ENCODE measurements around the gene ESAM.

The ESAM gene

GRCh38 chr11:124727474-124727873 lies 34.6 kb downstream of the ESAM start:
- no peak for DNase-seq

GRCh38 chr11:124725719-124726105 lies 36.4 kb downstream of the ESAM start:
- DNase-seq, result no peak

GRCh38 chr11:124724979-124725718 lies 36.9 kb downstream of the ESAM start:
- no peak for DNase-seq

GRCh38 chr11:124722176-124722575 lies 39.9 kb downstream of the ESAM start:
- DNase-seq, result no peak

- no peak for DNase-seq
These were observed 42.6 kb downstream of the ESAM start for GRCh38 chr11:124719534-124719933.

GRCh38 chr11:124718801-124719200 lies 43.3 kb downstream of the ESAM start:
- no peak for DNase-seq

- DNase-seq, result no peak
These were observed 44.1 kb downstream of the ESAM start for GRCh38 chr11:124717786-124718651.

GRCh38 chr11:124717421-124717785 lies 44.7 kb downstream of the ESAM start:
- DNase-seq, result no peak

GRCh38 chr11:124716591-124716990 lies 45.5 kb downstream of the ESAM start:
- no peak for DNase-seq

GRCh38 chr11:124712392-124712791 lies 49.7 kb downstream of the ESAM start:
- DNase-seq, result no peak

GRCh38 chr11:124707829-124708228 lies 54.3 kb downstream of the ESAM start:
- no peak for DNase-seq
